Measurements from ENCODE around the gene CDH3.

DNA sequence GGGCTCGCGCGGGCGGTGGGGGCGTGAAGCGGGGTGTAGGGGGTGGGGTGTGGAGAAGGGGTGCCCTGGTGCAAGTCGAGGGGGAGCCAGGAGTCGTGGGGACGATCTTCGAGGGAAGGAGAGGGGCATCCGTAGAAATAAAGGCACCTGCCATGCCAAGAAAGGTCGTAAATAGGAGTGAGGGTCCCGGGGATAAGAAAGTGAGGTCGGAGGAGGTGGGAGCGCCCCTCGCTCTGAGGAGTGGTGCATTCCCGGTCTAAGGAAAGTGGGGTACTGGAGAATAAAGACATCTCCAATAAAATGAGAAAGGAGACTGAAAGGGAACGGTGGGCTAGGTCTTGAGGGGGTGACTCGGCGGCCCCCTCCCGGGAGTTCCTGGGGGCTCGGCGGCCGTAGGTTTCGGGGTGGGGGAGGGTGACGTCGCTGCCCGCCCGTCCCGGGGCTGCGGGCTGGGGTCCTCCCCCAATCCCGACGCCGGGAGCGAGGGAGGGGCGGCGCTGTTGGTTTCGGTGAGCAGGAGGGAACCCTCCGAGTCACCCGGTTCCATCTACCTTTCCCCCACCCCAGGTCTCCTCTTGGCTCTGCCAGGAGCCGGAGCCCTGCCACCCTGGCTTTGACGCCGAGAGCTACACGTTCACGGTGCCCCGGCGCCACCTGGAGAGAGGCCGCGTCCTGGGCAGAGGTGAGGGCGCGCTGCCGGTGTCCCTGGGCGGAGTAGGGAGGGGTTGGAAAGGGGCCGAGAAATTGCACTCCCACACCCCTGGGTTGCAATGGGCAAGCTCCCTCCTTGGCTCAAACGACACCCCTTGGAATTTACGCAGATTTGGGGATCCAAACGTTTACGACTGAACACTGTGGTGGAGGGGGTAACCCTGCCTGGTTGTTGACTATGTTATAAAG lies 92.9 kb downstream of the CDH3 start:
- TF ChIP-seq, protein P1, sequence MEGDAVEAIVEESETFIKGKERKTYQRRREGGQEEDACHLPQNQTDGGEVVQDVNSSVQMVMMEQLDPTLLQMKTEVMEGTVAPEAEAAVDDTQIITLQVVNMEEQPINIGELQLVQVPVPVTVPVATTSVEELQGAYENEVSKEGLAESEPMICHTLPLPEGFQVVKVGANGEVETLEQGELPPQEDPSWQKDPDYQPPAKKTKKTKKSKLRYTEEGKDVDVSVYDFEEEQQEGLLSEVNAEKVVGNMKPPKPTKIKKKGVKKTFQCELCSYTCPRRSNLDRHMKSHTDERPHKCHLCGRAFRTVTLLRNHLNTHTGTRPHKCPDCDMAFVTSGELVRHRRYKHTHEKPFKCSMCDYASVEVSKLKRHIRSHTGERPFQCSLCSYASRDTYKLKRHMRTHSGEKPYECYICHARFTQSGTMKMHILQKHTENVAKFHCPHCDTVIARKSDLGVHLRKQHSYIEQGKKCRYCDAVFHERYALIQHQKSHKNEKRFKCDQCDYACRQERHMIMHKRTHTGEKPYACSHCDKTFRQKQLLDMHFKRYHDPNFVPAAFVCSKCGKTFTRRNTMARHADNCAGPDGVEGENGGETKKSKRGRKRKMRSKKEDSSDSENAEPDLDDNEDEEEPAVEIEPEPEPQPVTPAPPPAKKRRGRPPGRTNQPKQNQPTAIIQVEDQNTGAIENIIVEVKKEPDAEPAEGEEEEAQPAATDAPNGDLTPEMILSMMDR (IDR thresholded peaks at IDR 0.05) = no peak
- TF ChIP-seq EZH2 (IDR thresholded peaks at IDR 0.05; ENCODE audit: borderline replicate concordance, insufficient read depth, low read depth, low read length, poor library complexity, severe bottlenecking) = no peak
